Activated CD8-positive, alpha-beta memory T cell treated with anti-CD3 and anti-CD28 coated beads, Interleukin-2, amount 50 U/mL, for 24 hours (primary cell): ENCODE measurements around the gene ACP1.

Experiments
- DNase-seq: peaks from one replicate; pipeline ENCODE4 v3.0.0-alpha.2; 2020; ENCODE audit errors: extremely low read depth

ACP1 gene

GRCh38 chr2:255195-255594, 9.6 kb upstream of the ACP1 start:
- no peak for DNase-seq

- DNase-seq = no peak
Observed at GRCh38 chr2:256094-256493, 8.7 kb upstream of the ACP1 start.

GRCh38 chr2:257429-257828, 7.3 kb upstream of the ACP1 start:
- no peak for DNase-seq

- no peak for DNase-seq
Observed at GRCh38 chr2:257842-258241, 6.9 kb upstream of the ACP1 start.

- no peak for DNase-seq
Observed at GRCh38 chr2:258933-259332, 5.8 kb upstream of the ACP1 start.

GRCh38 chr2:259789-260331, 4.9 kb upstream of the ACP1 start:
- DNase-seq = no peak

- DNase-seq = no peak
Observed at GRCh38 chr2:260507-261161, 4.1 kb upstream of the ACP1 start.

GRCh38 chr2:262117-262516, 2.6 kb upstream of the ACP1 start:
- DNase-seq = no peak

GRCh38 chr2:263022-263738, 1.6 kb upstream of the ACP1 start:
- no peak for DNase-seq

- no peak for DNase-seq
Observed at GRCh38 chr2:263774-264492, 814 bp upstream of the ACP1 start, which contains the start of gene SH3YL1. Gene SH3YL1 (minus strand): TSS chr2:264032. CDS start chr2:263984, 48 bp downstream.

- DNase-seq = no peak
Observed at GRCh38 chr2:268323-268722, 3.6 kb downstream of the ACP1 start.

- DNase-seq = no peak
Observed at GRCh38 chr2:269356-270030, 4.7 kb downstream of the ACP1 start.

GRCh38 chr2:270861-271260, 6.1 kb downstream of the ACP1 start:
- DNase-seq = no peak

- no peak for DNase-seq
Observed at GRCh38 chr2:271917-272316, 7.2 kb downstream of the ACP1 start.

- DNase-seq = no peak
Observed at GRCh38 chr2:273333-273732, 8.6 kb downstream of the ACP1 start.

- no peak for DNase-seq
Observed at GRCh38 chr2:274503-274902, 9.8 kb downstream of the ACP1 start.

GRCh38 chr2:275466-275865, 10.7 kb downstream of the ACP1 start:
- no peak for DNase-seq

- no peak for DNase-seq
Observed at GRCh38 chr2:278312-278926, 13.7 kb downstream of the ACP1 start.

GRCh38 chr2:278927-279320, 14.2 kb downstream of the ACP1 start:
- no peak for DNase-seq

GRCh38 chr2:279366-279765, 14.6 kb downstream of the ACP1 start:
- DNase-seq = no peak

- DNase-seq = no peak
Observed at GRCh38 chr2:279956-280649, 15.4 kb downstream of the ACP1 start.
